GM12878 (cell line): Measurements from ENCODE around the gene PON3. TPM values are rescaled to one million over a fixed set of nuclear protein-coding genes. Genes with fewer than 3 reads are reported as not detected.
A peak's percentile ranks its signal among the peaks of the same experiment; 100 is the strongest.

Source experiments
- ASH2L ChIP-seq: fragments of 300-600, 200-600 bp; sonication (generic); IDR thresholded peaks from 2 replicates; pipeline ENCODE4 v1.6.1; 2017; ENCODE audit warnings: low read depth, mild to moderate bottlenecking, borderline replicate concordance
- ATF7 ChIP-seq: fragments of 450-650 bp; IDR thresholded peaks from 2 replicates; pipeline ENCODE4 v1.6.1; 2016; ENCODE audit warnings: low read depth, mild to moderate bottlenecking
- ETV6 ChIP-seq, 2 experiments: fragments of 450-650 bp in 1 of 2; IDR thresholded peaks in 1 of 2; conservative IDR thresholded peaks in 1 of 2; 2 replicates each; pipeline ENCODE4 v1.6.1; 2014; ENCODE audit warnings: antibody characterized with exemption in 1 of 2, borderline replicate concordance in 1 of 2, low read depth in 1 of 2, mild to moderate bottlenecking in 1 of 2, moderate library complexity in 1 of 2
- RFX5 ChIP-seq: IDR thresholded peaks from 2 replicates; pipeline ENCODE4 v1.6.1; 2011; ENCODE audit warnings: low read depth, low read length, improper control_type of control experiment
- SPI1 ChIP-seq: IDR thresholded peaks from 2 replicates; pipeline ENCODE4 v1.6.1; 2011; ENCODE audit warnings: low read depth, mild to moderate bottlenecking, low read length, moderate library complexity, borderline replicate concordance; ENCODE audit not compliant: insufficient read depth
- SREBF2 ChIP-seq: IDR thresholded peaks from 2 replicates; pipeline ENCODE4 v1.6.1; 2012; ENCODE audit warnings: mild to moderate bottlenecking, low read length
- ZNF24 ChIP-seq: fragments of 450-650 bp; IDR thresholded peaks from 2 replicates; pipeline ENCODE4 v1.6.1; 2017; ENCODE audit warnings: antibody characterized with exemption, mild to moderate bottlenecking
- polyA plus RNA-seq, 11 experiments: library from polyadenylated mRNA; depleted of rRNA in 4 of 11; unstranded in 6 of 11; stranded (reverse) in 5 of 11; fragments of >200 nt; fragmentation: Nextera tagmentation in 4 of 11; fragmentation: Illumina TruSeq in 1 of 11; extraction: Ambion mirVana in 4 of 11; extraction: Trizol in 1 of 11; gene quantifications; 1 replicate in 1 of 11; 2 replicates in 10 of 11; pipeline versions ENCODE4 v1.2.1 to v1.2.3, GENCODE V29; 2011 to 2016; ENCODE audit warnings: inconsistent platforms in 2 of 11, missing spikeins in 2 of 11, low read depth in 1 of 11
- total RNA-seq, 4 experiments: library from RNA; depleted of rRNA in 3 of 4; stranded (reverse); fragments of >200 nt in 3 of 4; fragmentation: Illumina TruSeq in 1 of 4; extraction: Trizol in 1 of 4; gene quantifications; 2 replicates each; pipeline versions ENCODE4 v1.2.1 to v1.2.3, GENCODE V29; 2013 to 2021
- TF ChIP-seq, protein P1 (sequence below): IDR thresholded peaks from 2 replicates; pipeline ENCODE4 v1.6.1; 2012; ENCODE audit warnings: low read depth, low read length, improper control_type of control experiment
- TF ChIP-seq, protein P2 (sequence below): IDR thresholded peaks from 2 replicates; pipeline ENCODE4 v1.6.1; 2012; ENCODE audit warnings: low read length, inconsistent platforms

Gene PON3
- total and polyA plus RNA-seq, 10 of the 15 experiments (the other 5 are each of a cell fraction or from before 2014, with no cell fraction given), result 0.45 to 2.0 (median 0.91) TPM

DNA sequence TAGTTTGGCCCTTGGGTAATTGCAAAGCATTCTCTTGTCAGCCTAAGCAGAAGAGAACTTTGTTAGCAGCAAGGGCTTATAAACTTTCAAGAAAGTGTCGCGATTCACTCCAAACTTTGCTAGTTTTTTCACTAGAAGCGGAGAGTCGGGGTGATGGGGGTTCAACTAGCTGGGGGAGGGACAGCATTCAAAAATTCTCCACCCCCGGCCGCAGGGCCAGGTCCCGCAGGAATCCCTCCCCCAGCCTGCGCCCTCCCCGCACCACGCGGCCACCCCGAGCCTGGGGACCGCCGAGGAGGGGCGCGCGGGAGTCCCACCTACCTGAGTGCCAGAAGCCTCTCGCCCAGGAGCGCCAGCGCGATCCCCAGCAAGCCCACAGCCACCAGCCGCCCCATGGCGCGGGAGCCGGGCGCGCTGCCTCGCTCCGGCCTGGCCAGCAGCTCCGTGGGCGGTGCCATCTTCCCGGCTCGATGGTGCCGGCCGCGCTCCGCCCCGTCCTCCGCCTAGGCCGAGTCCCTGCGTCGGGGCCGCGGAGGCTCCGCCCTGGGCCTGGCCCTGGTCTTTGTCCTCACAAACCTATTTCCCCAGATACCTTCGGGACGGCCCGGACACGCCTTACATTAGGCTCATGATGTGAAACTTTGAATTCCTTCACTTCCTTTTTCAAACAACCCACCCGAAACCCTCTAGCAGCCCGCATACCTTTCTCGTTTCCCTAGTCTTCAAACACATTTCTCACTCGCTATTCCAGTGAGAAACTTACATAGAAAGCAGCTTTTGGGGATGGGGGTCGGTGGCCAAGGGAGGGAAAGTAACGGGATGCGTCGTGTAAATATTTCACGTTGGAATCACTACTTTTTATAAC lies 38.6 kb upstream of the PON3 start, which contains the start of gene PON2 (continued):
- TF ChIP-seq, protein P1, sequence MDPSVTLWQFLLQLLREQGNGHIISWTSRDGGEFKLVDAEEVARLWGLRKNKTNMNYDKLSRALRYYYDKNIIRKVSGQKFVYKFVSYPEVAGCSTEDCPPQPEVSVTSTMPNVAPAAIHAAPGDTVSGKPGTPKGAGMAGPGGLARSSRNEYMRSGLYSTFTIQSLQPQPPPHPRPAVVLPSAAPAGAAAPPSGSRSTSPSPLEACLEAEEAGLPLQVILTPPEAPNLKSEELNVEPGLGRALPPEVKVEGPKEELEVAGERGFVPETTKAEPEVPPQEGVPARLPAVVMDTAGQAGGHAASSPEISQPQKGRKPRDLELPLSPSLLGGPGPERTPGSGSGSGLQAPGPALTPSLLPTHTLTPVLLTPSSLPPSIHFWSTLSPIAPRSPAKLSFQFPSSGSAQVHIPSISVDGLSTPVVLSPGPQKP, result no peak
- TF ChIP-seq ATF7 (no peak), ASH2L (no peak), ZNF24 (no peak), SPI1 (peak; percentile 88), ETV6 (conservative IDR thresholded peaks at IDR 0.05 in 1 of 2, IDR thresholded peaks at IDR 0.05 in 1 of 2; ENCODE audit: borderline replicate concordance in 1 of 2, low read depth in 1 of 2) (peak in 1 of 2 experiments; percentile 73; a peak in 1 of 4 replicates), RFX5 (no peak), SREBF2 (no peak)
- TF ChIP-seq, protein P2, sequence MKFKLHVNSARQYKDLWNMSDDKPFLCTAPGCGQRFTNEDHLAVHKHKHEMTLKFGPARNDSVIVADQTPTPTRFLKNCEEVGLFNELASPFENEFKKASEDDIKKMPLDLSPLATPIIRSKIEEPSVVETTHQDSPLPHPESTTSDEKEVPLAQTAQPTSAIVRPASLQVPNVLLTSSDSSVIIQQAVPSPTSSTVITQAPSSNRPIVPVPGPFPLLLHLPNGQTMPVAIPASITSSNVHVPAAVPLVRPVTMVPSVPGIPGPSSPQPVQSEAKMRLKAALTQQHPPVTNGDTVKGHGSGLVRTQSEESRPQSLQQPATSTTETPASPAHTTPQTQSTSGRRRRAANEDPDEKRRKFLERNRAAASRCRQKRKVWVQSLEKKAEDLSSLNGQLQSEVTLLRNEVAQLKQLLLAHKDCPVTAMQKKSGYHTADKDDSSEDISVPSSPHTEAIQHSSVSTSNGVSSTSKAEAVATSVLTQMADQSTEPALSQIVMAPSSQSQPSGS, result no peak
- TF ChIP-seq, all 136 proteins: peak for 32
